ENCODE data around the gene MRPS10.

DNA sequence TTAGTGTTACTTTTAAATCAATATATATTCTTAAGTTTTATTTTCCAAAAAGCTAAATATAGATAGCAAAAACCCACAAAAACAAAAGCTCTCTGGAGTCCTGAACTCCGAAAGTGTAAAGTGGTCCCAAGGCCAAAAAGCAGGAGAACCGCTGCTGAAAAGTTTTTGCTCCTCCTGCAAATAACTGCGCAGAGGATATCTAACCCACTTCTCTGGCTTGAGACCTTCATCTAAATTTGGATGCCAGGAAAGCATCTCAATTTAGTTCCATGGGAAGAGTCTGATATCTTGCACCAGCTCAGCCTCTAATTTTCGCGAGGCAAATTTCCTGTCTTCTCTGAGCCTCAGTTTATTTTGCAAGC lies 523 bp downstream of the MRPS10 start:
- TF ChIP-seq CTCF (IDR thresholded peaks at IDR 0.05) (no peak), POLR2A (IDR thresholded peaks at IDR 0.05) (no peak)

Data from testis (tissue), 2 donors.